WERI-Rb-1 (cell line): ENCODE data around the gene TLN1.
A peak's percentile ranks its signal among the peaks of the same experiment; 100 is the strongest.

ENCODE experiments used
- DNase-seq: peaks from one replicate; pipeline ENCODE4 v3.0.0-alpha.2; 2020
- H3K27ac ChIP-seq: fragments of 250-450 bp; sonication (Bioruptor Pico); 2 replicates; pipeline ENCODE4 v1.5.1; 2020; ENCODE audit warnings: mild to moderate bottlenecking, moderate library complexity
- H3K27me3 ChIP-seq: fragments of 250-450 bp; sonication (Bioruptor Pico); 2 replicates; pipeline ENCODE4 v1.5.1; 2021; ENCODE audit warnings: mild to moderate bottlenecking, low read depth, moderate library complexity; ENCODE audit not compliant: insufficient read depth, severe bottlenecking
- H3K36me3 ChIP-seq: fragments of 250-450 bp; sonication (Bioruptor Pico); 2 replicates; pipeline ENCODE4 v1.5.1; 2020; ENCODE audit warnings: mild to moderate bottlenecking, moderate library complexity
- H3K4me3 ChIP-seq: 2 replicates; pipeline ENCODE4 v1.5.1; 2011; ENCODE audit warnings: low read depth, mild to moderate bottlenecking, control low read depth, low read length
- H3K9me3 ChIP-seq: fragments of 250-450 bp; sonication (Bioruptor Pico); 2 replicates; pipeline ENCODE4 v1.5.1; 2021; ENCODE audit warnings: mild to moderate bottlenecking, moderate library complexity; ENCODE audit not compliant: severe bottlenecking
- TF ChIP-seq, protein P1 (sequence below): IDR thresholded peaks from 2 replicates; pipeline ENCODE4 v1.5.1; 2011; ENCODE audit warnings: low read depth, mild to moderate bottlenecking, control low read depth, inconsistent platforms, low read length

The TLN1 gene

DNA sequence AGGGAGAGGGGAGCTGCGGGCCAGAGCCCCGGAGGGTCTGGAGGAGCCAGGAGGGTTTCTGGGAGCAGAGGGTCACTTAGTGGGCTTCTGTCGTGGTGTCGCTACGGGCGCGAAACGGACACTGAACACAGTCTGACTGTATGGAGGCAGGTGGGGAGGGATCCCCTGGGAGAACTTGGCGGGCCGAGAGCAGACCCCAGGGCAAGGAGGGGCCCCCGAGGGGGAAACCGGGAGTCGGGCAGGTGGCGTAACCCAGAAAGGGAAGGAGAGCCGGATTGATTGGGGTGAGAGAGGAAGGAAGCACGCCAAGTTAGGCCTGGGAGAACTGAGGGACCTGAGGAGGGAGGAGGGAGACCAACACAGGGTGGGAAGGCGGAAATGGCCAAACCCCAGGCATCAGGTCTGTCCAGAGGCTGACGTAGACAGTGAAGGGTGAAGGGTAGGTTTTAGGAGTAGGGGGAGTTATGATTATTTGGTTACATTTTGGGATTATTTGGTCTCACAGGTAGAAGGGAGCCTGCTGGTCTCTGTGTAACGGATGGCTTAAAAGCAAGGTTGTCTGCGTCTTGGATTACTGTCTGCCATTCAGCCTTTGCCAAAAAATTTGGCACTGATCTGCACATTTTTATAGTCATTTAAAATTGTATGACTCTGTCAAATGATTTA, 25.4 kb upstream of the TLN1 start:
- peak overlapping the region; percentile 90 for H3K4me3 ChIP-seq
- peaks cover 23% of the 10 kb centered on the region for H3K36me3 ChIP-seq
- H3K9me3 ChIP-seq: no peaks in the 10 kb centered on the region
- H3K27ac ChIP-seq: peak overlapping the region; percentile 87
- TF ChIP-seq, protein P1, sequence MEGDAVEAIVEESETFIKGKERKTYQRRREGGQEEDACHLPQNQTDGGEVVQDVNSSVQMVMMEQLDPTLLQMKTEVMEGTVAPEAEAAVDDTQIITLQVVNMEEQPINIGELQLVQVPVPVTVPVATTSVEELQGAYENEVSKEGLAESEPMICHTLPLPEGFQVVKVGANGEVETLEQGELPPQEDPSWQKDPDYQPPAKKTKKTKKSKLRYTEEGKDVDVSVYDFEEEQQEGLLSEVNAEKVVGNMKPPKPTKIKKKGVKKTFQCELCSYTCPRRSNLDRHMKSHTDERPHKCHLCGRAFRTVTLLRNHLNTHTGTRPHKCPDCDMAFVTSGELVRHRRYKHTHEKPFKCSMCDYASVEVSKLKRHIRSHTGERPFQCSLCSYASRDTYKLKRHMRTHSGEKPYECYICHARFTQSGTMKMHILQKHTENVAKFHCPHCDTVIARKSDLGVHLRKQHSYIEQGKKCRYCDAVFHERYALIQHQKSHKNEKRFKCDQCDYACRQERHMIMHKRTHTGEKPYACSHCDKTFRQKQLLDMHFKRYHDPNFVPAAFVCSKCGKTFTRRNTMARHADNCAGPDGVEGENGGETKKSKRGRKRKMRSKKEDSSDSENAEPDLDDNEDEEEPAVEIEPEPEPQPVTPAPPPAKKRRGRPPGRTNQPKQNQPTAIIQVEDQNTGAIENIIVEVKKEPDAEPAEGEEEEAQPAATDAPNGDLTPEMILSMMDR: no peak
- H3K27me3 ChIP-seq: no peaks in the 10 kb centered on the region
- DNase-seq: peak; percentile 46

DNA sequence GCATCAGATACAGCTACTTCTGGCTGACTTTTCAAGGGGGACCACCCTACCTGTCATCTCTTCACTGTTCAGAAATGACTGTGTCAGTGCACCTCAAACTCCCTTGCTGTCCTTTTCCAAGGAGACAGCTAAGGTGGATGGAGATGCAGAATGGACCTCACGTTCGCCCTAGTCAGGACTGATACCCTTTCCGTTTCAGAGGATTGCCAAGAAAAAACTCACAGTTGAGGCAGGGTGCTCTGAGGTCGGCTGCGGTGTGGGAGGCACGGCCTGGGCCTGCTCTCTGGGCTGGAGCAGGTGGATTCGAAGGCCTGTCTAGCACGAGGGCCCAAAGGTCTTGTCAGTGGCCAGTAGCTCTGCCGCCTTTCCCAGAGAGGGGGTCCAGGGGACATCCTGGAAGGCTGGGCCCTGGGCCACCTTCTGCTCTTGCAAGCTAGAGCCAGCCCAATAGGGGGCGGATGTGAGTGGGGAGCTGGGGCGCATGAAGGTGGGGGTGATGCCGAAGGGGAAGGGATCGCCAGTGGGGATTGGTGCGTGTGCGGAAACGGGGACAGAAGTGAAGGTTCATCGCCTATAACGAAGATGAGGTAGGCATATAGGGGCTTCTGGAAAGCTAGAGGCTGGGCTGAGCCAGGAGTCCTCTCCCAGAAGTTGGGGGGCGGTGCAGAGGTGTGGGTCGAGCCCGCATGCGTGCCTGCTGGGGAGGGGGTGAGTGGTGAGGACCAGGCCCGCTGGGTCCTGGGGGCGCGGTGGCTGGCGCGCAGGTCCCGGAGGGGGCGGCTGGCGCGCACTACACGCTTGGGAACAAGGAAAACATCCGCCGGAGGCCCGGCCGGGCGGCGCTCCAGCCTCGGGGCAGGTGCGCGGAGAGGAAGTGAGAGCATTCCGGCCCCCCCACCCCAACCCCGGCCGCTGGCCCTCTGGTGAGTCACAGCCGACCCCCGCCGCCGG, 24.6 kb upstream of the TLN1 start:
- Histone ChIP-seq H3K4me3 (peak overlapping the region; percentile 90), H3K36me3 (peaks cover 26% of the 10 kb centered on the region), H3K9me3 (no peaks in the 10 kb centered on the region), H3K27me3 (no peaks in the 10 kb centered on the region), H3K27ac (peak overlapping the region; percentile 87)
- TF ChIP-seq, protein P1: peak; percentile 85
- DNase-seq: peak; percentile 90

- no peak overlapping the region for H3K27ac ChIP-seq
- no peak overlapping the region for H3K4me3 ChIP-seq
- DNase-seq: no peak
- H3K9me3 ChIP-seq: no peaks in the 10 kb centered on the region
- H3K27me3 ChIP-seq: no peaks in the 10 kb centered on the region
- H3K36me3 ChIP-seq: peaks cover 21% of the 10 kb centered on the region
- TF ChIP-seq, protein P1: no peak
These were observed 23.1 kb upstream of the TLN1 start for GRCh38 chr9:35755071-35755470.

- TF ChIP-seq, protein P1: no peak
These were observed 22.3 kb upstream of the TLN1 start, which contains the start of gene MSMP for GRCh38 chr9:35754264-35754663. TSS of gene MSMP (minus strand) at chr9:35754276. CDS start at chr9:35754129, 147 bp downstream.

DNA sequence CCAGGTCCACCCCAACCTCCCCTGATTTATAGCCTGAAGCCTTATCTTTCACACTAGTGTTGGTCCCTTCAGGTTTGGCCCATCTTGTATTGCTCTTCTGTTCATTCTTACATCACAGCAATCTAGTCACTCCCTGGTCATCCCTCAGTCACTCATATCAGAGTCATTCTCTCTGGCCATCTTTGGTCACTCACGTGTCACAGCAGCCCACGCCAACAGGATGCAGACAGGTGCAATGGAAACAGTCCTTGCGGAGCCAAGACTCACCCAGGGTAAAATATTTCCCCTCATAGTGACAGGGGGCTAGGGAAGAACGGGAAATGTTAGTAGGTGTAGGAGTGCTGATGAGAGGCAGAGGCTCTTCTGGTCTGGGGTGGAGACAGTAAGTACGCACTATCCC, 21.5 kb upstream of the TLN1 start:
- DNase-seq: no peak
- Histone ChIP-seq H3K4me3 (no peak overlapping the region), H3K9me3 (no peaks in the 10 kb centered on the region), H3K27ac (no peak overlapping the region), H3K36me3 (peaks cover 21% of the 10 kb centered on the region), H3K27me3 (no peaks in the 10 kb centered on the region)
- TF ChIP-seq, protein P1: no peak

More at GRCh38 chr9:35754264-35754663, 22.3 kb upstream of the TLN1 start, which contains the start of gene MSMP:
- DNase-seq: no peak
- Histone ChIP-seq H3K9me3 (no peaks in the 10 kb centered on the region), H3K27me3 (no peaks in the 10 kb centered on the region), H3K36me3 (peaks cover 21% of the 10 kb centered on the region), H3K27ac (no peak within 1 kb of the TSS), H3K4me3 (no peak within 1 kb of the TSS)
